SU-DHL-6 (cell line): Measurements from ENCODE around the gene GAPDHS.

Source experiments
- EZH2phosphoT487 ChIP-seq: fragments of 200-600 bp; sonication (generic), shearing (Covaris generic); conservative IDR thresholded peaks from 2 replicates; pipeline ENCODE4 v1.6.1; 2018; ENCODE audit warnings: mild to moderate bottlenecking, antibody characterized with exemption, low read length, moderate library complexity, mixed read lengths
- TF ChIP-seq, protein P1 (sequence below): fragments of 200-600 bp; sonication (generic); IDR thresholded peaks from one replicate; pipeline ENCODE4 v1.5.1; 2017; ENCODE audit warnings: antibody characterized with exemption, mild to moderate bottlenecking, low read length, moderate library complexity; ENCODE audit not compliant: insufficient read depth, poor library complexity, severe bottlenecking

DNA sequence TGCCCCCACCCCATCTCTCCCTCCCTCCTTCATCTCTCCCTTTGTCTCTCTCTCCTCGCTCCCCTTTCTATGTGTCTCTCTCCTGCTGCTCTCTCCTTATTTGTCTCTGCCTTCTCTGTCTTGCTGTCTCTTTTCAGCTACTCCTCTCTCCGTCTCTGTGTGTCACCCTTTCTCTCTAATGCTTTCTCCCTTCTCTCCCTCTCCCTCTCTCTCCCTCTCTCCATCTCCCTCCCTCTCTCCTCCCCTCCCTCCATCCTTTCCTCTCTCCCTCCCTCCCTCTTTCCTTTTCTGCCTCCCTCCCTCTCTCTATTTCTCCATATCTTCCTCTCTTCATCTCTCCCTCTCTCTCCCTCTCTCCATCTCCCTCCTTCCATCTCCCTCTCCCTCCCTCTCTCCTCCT is 29.5 kb downstream of the GAPDHS start:
- TF ChIP-seq, protein P1, sequence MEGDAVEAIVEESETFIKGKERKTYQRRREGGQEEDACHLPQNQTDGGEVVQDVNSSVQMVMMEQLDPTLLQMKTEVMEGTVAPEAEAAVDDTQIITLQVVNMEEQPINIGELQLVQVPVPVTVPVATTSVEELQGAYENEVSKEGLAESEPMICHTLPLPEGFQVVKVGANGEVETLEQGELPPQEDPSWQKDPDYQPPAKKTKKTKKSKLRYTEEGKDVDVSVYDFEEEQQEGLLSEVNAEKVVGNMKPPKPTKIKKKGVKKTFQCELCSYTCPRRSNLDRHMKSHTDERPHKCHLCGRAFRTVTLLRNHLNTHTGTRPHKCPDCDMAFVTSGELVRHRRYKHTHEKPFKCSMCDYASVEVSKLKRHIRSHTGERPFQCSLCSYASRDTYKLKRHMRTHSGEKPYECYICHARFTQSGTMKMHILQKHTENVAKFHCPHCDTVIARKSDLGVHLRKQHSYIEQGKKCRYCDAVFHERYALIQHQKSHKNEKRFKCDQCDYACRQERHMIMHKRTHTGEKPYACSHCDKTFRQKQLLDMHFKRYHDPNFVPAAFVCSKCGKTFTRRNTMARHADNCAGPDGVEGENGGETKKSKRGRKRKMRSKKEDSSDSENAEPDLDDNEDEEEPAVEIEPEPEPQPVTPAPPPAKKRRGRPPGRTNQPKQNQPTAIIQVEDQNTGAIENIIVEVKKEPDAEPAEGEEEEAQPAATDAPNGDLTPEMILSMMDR: no peak
- TF ChIP-seq EZH2phosphoT487: no peak
